RPMI7951 (cell line): Measurements from ENCODE around the gene FNBP1L. TPM values are rescaled to one million over a fixed set of nuclear protein-coding genes. Genes with fewer than 3 reads are reported as not detected.
"Not testable (repeated sequence)": the region's sequence is repeated elsewhere in the genome, so short reads cannot be mapped to it uniquely, and the experiment has no call there.

ENCODE experiments used
- DNase-seq: peaks from one replicate; pipeline ENCODE4 v3.0.0-alpha.2; 2012; ENCODE audit warnings: low read depth
- total RNA-seq: library from RNA; depleted of rRNA; stranded (reverse); fragments of >200 nt; shearing (Covaris generic); gene quantifications from 2 replicates; pipeline ENCODE4 v1.2.3, GENCODE V29; 2014

FNBP1L gene
- total RNA-seq, 1 experiment from 2014 or later: 8.9 TPM

GRCh38 chr1:93573940-93574469 is 126.1 kb downstream of the FNBP1L start:
- no peak for DNase-seq

DNA sequence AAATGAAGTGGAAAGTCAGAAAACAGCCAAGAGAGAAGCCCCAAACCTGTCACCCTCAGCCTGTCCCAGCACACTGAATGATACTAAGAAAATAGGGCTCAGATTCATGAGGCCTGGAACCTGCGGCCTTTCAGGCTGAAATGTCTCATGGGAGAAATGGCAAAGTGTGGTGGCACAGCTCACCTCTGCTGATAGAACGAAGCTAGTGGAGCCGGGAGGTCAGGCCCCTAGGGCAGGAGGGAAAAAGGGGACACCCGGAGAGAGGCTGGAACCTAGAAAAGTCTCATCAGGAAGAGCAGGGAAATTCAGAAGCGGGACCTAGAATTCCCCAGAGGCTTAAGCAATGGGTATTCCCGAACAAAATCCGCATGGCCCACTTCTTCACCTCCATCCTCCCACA is 126.6 kb downstream of the FNBP1L start:
- no peak for DNase-seq

DNA sequence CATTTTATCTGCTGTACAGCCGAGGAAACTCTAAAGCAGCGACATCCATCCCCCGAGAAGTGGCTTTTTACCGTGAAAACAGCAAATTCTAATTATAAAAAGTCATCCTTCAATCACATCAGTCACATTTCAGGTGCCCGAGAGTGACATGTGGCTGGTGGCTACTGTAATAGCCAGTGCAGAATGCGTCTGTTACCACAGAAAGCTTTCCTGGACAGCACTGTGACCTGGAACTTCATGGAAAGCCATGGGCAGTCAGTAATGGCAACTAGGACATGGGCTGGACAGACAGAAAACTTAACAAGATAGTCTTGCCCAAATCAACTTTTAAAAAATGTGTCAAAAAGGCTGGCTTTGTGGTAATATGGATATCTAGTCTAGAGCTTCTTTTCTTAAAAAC is 127.1 kb downstream of the FNBP1L start:
- no peak for DNase-seq

DNA sequence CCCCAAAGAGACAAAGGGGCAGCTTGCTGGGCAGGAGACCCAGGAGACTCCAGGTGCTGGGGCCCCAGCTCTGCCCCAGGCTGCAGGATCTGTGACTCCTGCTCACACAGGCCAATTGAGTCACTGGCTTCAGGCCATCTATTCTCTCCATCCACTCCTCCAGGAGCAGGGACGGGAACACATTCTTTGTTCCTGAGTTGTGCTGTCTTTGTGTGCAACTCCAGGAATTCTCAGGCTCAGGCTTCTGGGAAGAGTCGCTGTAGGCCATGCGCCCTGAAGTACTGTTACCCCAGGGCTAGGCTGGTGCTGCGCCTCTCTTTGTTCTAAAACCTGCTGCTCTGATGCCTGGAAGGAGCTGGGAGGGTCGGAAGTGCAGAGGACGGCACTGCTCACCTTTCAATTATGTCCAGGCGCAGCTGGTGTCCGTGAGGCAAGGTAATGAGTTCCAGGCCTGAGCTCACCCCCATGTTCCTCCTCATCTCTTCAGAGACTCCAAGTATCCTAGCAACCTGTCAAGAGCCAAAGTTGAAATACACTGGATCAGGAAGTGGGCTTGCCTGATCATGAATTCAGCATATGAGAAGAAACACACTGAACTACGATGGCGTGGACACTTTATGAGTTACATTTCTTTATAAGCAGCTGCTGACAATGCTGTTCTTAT is 127.8 kb downstream of the FNBP1L start:
- DNase-seq: no peak

DNA sequence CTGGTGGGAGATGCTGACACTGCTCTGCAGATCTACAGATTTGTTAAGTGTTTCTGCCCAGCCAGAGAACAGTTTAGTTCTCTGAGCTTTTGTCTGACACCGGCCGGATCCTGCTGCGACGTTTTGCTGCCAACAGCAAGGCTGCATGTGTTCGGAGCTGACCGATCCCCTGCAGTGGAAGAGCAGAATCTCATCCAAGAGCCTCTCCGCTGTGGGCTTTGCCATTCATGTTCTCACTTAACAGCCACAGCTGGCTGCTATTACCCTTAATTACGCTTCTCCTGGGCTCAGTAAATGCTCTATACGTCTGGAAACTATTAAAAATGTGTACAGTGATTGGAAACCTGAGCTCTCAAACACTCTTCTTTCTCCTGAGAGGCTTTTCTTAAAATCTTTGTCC is 128.4 kb downstream of the FNBP1L start:
- no peak for DNase-seq

GRCh38 chr1:93576746-93577145 is 128.8 kb downstream of the FNBP1L start:
- DNase-seq: no peak

- DNase-seq: no peak
Observed at GRCh38 chr1:93577536-93578432, 129.9 kb downstream of the FNBP1L start.

DNA sequence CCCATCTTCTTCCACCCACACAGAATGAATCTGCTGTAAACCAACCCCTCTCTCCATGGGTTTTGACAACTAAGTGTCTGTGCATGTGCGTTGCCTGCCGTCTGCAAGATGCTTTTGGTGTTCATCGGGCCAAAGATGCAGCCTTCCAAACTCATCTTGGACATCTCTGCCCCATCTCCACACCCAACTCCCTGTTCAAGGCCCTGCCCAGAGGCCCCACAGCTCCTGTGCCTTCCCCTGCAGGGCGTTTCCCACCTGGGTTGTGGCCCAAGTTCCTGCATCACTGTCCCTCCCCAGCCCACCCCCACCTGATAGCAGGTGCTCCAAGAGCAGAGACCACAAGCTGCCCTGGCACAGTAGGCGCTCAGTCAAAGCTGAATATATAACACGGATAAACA is 130.5 kb downstream of the FNBP1L start:
- no peak for DNase-seq

DNA sequence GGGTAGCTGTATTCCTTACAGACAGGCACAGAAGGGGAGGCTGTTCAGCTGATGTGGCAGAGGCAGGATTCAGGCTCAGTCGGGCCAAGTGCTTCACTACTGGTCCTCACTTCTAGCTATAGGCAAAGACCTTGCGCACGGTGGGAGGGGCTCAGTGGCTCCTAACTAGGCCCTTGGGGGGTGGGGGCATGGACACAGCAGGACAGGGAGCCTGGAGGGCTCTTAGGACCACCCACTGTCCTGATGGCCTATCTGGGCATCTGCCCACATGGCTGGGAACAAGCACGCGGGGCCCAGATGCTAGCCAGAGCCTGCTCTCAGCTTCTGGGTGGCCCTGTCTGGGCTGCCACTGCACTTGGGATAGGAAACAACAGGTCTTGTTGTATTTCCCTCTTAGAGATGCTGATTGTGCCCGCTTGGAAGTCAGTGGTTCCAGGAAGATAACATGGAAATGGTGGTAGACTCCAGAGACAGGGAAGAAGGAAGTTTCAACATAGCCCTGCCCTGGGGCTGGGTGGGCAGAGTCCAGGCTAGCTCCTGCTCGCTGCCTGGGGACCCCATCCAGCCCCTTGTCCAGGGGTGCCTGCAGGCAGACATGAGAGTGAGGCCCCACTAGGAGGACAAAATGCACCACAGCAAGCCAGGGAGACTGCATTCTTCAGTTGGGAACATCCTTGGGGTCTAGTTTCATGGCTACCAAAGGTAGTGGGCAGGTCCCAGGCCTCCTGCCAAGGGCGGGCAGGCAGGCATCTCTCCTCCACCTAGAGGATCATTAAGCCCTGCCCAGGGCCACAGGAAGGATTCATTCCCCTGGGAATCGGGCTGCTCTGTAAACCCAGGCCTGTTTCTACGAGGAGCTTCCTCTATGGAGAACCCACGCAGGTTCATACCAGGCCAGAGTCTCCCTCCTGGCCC is 131.2 kb downstream of the FNBP1L start:
- DNase-seq: no peak

DNA sequence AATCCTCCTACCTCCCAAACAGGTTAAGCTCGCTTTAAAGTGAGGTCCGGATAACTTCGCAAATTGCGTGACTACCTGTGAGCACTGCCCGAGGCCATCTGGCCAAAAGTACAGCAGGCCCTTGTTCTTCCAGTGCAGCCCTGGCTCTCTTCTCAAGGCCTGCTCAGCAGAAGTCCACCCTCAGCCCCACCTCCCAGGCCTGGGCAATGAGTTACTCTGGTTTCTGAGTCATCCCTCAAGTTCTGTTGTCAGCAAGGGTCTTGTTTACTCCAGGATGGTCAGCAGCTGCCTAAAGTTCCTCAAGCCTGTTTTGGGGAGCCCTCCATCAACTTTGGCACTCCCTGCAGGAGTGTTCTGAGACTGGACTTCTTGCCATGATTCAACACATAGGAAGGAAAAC is 132.0 kb downstream of the FNBP1L start:
- DNase-seq: peak; percentile 83

GRCh38 chr1:93581917-93582850 is 134.3 kb downstream of the FNBP1L start:
- no peak for DNase-seq

GRCh38 chr1:93584261-93585003 is 136.5 kb downstream of the FNBP1L start:
- DNase-seq: no peak

DNA sequence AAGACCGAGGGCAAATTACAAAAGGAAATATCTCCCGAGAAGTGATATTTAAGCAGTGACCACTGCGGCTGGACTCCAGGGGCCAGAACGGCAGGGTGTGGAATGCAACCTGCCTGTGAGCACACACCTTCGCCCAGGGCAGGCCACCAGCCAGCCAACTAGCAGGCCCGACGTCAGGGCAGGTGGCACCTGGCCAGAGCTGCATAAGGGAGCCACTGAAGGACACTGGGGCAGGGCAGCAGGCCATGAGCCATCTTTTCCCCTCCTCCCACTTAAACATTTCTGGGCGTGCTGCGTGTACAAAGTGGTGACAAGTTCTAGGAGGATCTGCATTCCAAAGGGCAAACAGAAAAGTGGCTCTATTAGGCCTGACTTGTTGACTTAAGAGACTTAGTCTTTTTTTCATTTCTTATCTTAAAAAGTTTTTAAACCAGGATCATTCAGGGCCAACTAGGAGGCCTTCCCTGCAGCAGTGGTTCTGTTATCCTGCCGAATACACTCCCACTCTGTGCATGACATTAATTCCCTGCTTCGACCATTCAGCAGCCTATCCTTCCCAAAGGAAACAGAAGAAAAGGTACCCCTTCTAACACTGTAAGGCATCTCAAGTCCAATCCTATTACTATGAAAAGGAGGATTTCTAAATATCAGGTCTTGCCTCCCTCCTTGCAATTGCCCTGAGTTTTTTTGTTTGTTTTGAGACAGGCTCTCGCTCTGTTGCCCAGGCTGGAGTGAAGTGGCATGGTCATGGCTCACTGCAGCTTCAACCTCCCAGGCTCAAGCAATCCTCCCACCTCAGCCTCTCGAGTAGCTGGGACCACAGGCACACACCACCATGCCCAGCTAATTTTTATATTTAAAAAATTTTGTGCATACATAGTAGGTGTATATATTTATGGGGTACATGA is 137.4 kb downstream of the FNBP1L start:
- DNase-seq: no peak

DNA sequence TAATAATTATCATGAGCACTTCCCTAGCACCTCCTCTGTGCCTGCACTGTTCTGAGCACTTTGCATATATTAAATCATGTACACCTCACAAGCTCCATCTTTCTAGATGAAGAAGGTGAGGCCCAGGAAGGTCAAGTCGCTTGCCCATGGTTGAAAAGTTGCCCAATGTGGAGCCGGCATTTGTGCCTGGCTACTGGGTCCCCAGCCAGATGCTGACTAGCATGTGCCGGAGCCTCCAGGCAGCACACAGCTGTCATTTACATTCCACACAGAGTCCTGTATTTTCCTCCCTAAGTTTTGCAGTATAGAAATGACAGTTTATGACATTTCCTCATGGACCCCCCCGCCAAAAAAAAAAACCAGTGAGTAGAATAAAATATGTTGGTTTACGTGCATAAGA is 139.4 kb downstream of the FNBP1L start:
- DNase-seq: no peak

GRCh38 chr1:93588206-93588605 is 140.3 kb downstream of the FNBP1L start:
- peak; percentile 51 for DNase-seq

- no peak for DNase-seq
Observed at GRCh38 chr1:93588955-93589354, 141.0 kb downstream of the FNBP1L start.

GRCh38 chr1:93591291-93591675 is 143.4 kb downstream of the FNBP1L start:
- DNase-seq: not testable (repeated sequence)

- no peak for DNase-seq
Observed at GRCh38 chr1:93591676-93592550, 144.0 kb downstream of the FNBP1L start.
